ENCODE results near the gene CCDC121. TPM values are rescaled to one million over a fixed set of nuclear protein-coding genes. Genes with fewer than 3 reads are reported as not detected.
A peak's percentile ranks its signal among the peaks of the same experiment; 100 is the strongest.

CCDC121 gene
- total and polyA plus RNA-seq, 9 of the 15 experiments (the other 6 are each of a cell fraction or from before 2014, with no cell fraction given), result 2.2 to 4.7 (median 4.1) TPM

DNA sequence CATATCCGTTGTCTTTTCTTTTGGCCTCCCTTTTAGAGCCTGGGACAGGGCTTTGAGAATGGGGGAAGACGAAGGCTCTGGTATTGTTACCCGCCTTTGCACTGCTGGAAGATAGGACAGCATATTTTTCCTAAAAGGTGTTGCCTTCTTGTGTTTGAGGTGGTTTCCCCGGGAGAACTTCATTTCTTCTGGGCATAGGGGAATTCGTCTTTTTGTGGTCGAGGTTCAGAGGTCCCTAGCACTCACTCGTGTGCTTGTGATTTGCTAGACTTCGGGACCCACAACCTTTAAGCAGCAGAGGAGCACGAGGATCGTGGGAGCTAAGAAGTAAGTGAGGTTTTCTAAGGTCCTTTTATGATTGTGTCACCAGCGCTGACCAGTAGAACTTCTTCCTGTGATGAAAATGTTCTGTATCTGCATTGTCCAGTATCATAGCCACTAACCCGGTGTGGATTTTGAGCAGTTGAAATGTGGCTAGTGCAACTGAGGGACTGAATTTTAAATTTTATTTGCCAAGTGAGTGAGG lies 45.4 kb downstream of the CCDC121 start (continued):
- TF ChIP-seq L3MBTL2 (IDR thresholded peaks at IDR 0.05), result no peak; the same call in 1 of the 2 replicates
- TF ChIP-seq, protein P1, sequence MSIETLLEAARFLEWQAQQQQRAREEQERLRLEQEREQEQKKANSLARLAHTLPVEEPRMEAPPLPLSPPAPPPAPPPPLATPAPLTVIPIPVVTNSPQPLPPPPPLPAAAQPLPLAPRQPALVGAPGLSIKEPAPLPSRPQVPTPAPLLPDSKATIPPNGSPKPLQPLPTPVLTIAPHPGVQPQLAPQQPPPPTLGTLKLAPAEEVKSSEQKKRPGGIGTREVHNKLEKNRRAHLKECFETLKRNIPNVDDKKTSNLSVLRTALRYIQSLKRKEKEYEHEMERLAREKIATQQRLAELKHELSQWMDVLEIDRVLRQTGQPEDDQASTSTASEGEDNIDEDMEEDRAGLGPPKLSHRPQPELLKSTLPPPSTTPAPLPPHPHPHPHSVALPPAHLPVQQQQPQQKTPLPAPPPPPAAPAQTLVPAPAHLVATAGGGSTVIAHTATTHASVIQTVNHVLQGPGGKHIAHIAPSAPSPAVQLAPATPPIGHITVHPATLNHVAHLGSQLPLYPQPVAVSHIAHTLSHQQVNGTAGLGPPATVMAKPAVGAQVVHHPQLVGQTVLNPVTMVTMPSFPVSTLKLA (conservative IDR thresholded peaks at IDR 0.05), result peak; percentile 16 to 49; a peak in 1 of 4 replicates
- TF ChIP-seq DNMT1 (IDR thresholded peaks at IDR 0.05), result no peak
- TF ChIP-seq, protein P2, sequence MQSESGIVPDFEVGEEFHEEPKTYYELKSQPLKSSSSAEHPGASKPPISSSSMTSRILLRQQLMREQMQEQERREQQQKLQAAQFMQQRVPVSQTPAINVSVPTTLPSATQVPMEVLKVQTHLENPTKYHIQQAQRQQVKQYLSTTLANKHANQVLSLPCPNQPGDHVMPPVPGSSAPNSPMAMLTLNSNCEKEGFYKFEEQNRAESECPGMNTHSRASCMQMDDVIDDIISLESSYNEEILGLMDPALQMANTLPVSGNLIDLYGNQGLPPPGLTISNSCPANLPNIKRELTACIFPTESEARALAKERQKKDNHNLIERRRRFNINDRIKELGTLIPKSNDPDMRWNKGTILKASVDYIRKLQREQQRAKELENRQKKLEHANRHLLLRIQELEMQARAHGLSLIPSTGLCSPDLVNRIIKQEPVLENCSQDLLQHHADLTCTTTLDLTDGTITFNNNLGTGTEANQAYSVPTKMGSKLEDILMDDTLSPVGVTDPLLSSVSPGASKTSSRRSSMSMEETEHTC (IDR thresholded peaks at IDR 0.05), result no peak
- no peak for TF ChIP-seq IFI16 (CRISPR knock-in tag; IDR thresholded peaks at IDR 0.05)
- TF ChIP-seq PPARD (CRISPR knock-in tag; IDR thresholded peaks at IDR 0.05), result no peak
- no peak for TF ChIP-seq HCFC1 (IDR thresholded peaks at IDR 0.05; ENCODE audit: low read depth, low read length)
- no peak for TF ChIP-seq TEAD4 (IDR thresholded peaks at IDR 0.05; ENCODE audit: low read length)
- TF ChIP-seq TEAD4 (CRISPR knock-in tag; IDR thresholded peaks at IDR 0.05; ENCODE audit: borderline replicate concordance), result no peak
- no peak for TF ChIP-seq ELF4 (CRISPR knock-in tag; IDR thresholded peaks at IDR 0.05)
- TF ChIP-seq LEF1 (IDR thresholded peaks at IDR 0.05), result no peak
- TF ChIP-seq, protein P3, sequence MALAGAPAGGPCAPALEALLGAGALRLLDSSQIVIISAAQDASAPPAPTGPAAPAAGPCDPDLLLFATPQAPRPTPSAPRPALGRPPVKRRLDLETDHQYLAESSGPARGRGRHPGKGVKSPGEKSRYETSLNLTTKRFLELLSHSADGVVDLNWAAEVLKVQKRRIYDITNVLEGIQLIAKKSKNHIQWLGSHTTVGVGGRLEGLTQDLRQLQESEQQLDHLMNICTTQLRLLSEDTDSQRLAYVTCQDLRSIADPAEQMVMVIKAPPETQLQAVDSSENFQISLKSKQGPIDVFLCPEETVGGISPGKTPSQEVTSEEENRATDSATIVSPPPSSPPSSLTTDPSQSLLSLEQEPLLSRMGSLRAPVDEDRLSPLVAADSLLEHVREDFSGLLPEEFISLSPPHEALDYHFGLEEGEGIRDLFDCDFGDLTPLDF (CRISPR knock-in tag; IDR thresholded peaks at IDR 0.05), result no peak
- peak; percentile 7 for TF ChIP-seq SAP30 (IDR thresholded peaks at IDR 0.05; ENCODE audit: borderline replicate concordance, insufficient read depth, low read depth, low read length, poor library complexity, severe bottlenecking)
- TF ChIP-seq EZH2 (IDR thresholded peaks at IDR 0.05; ENCODE audit: borderline replicate concordance, low read depth, low read length), result no peak

Measured in K562 (cell line).